ENCODE results near the gene MAST4.

- TF ChIP-seq POLR2A (IDR thresholded peaks at IDR 0.05): no peak
- no peak for TF ChIP-seq CTCF (IDR thresholded peaks at IDR 0.05)
Observed at GRCh38 chr5:66850354-66851075, 254.3 kb downstream of the MAST4 start.

All from uterus (tissue), 2 donors.